ENCODE measurements around the gene TRAP1.
"Not testable (repeated sequence)": the region's sequence is repeated elsewhere in the genome, so short reads cannot be mapped to it uniquely, and the experiment has no call there.

Gene TRAP1

GRCh38 chr16:3674513-3675295 is 42.6 kb downstream of the TRAP1 start:
- in situ Hi-C loops (cut with HindIII; ENCODE audit: low sequenced_read_pairs) = loop anchor here (5.0 kb wide), 1 partner anchor 32 kb away; no protein-coding TSS in a partner anchor

- in situ Hi-C loops (cut with HindIII; ENCODE audit: low sequenced_read_pairs) = no loop called here
These were observed 43.5 kb downstream of the TRAP1 start for GRCh38 chr16:3673676-3674377.

GRCh38 chr16:3673201-3673600 is 44.1 kb downstream of the TRAP1 start:
- in situ Hi-C loops (cut with HindIII; ENCODE audit: low sequenced_read_pairs) = no loop called here

- in situ Hi-C loops (cut with HindIII; ENCODE audit: low sequenced_read_pairs) = no loop called here
These were observed 44.7 kb downstream of the TRAP1 start for GRCh38 chr16:3672571-3673041.

GRCh38 chr16:3671424-3671823 is 45.9 kb downstream of the TRAP1 start:
- in situ Hi-C loops (cut with HindIII; ENCODE audit: low sequenced_read_pairs) = no loop called here

- in situ Hi-C loops (cut with HindIII; ENCODE audit: low sequenced_read_pairs) = no loop called here
These were observed 46.6 kb downstream of the TRAP1 start for GRCh38 chr16:3670711-3671110.

GRCh38 chr16:3669082-3669481 is 48.2 kb downstream of the TRAP1 start:
- in situ Hi-C loops (cut with HindIII; ENCODE audit: low sequenced_read_pairs) = no loop called here

GRCh38 chr16:3668626-3669025 is 48.7 kb downstream of the TRAP1 start:
- in situ Hi-C loops (cut with HindIII; ENCODE audit: low sequenced_read_pairs) = no loop called here

- in situ Hi-C loops (cut with HindIII; ENCODE audit: low sequenced_read_pairs) = no loop called here
These were observed 51.8 kb downstream of the TRAP1 start for GRCh38 chr16:3665508-3665907.

- in situ Hi-C loops (cut with HindIII; ENCODE audit: low sequenced_read_pairs) = no loop called here
These were observed 53.0 kb downstream of the TRAP1 start for GRCh38 chr16:3664187-3664896.

- in situ Hi-C loops (cut with HindIII; ENCODE audit: low sequenced_read_pairs) = no loop called here
These were observed 54.7 kb downstream of the TRAP1 start for GRCh38 chr16:3662601-3663000.

- in situ Hi-C loops (cut with HindIII; ENCODE audit: low sequenced_read_pairs) = no loop called here
These were observed 55.4 kb downstream of the TRAP1 start for GRCh38 chr16:3661922-3662321.

- in situ Hi-C loops (cut with HindIII; ENCODE audit: low sequenced_read_pairs) = no loop called here
These were observed 56.0 kb downstream of the TRAP1 start for GRCh38 chr16:3661311-3661710.

GRCh38 chr16:3659251-3659650 is 58.1 kb downstream of the TRAP1 start:
- in situ Hi-C loops (cut with HindIII; ENCODE audit: low sequenced_read_pairs) = no loop called here

GRCh38 chr16:3656491-3657468 is 60.5 kb downstream of the TRAP1 start:
- in situ Hi-C loops (cut with HindIII; ENCODE audit: low sequenced_read_pairs) = no loop called here

GRCh38 chr16:3656160-3656490 is 61.2 kb downstream of the TRAP1 start:
- in situ Hi-C loops (cut with HindIII; ENCODE audit: low sequenced_read_pairs) = not testable (repeated sequence)

GRCh38 chr16:3655396-3656159 is 61.7 kb downstream of the TRAP1 start:
- in situ Hi-C loops (cut with HindIII; ENCODE audit: low sequenced_read_pairs) = no loop called here

GRCh38 chr16:3655030-3655395 is 62.3 kb downstream of the TRAP1 start:
- in situ Hi-C loops (cut with HindIII; ENCODE audit: low sequenced_read_pairs) = no loop called here

- in situ Hi-C loops (cut with HindIII; ENCODE audit: low sequenced_read_pairs) = no loop called here
These were observed 62.9 kb downstream of the TRAP1 start, which contains the start of gene DNASE1 for GRCh38 chr16:3654249-3654991. Gene DNASE1, plus strand, starts transcription at chr16:3654691. Its CDS starts 683 bp downstream, at chr16:3655374.
